Fibroblast of mammary gland (primary cell): Measurements from ENCODE around the gene ERCC1.

Source experiments
- DNase-seq: peaks from one replicate; pipeline ENCODE4 v3.0.0-alpha.2; 2010; ENCODE audit warnings: low read depth
- H3K4me3 ChIP-seq: 2 replicates; pipeline ENCODE4 v1.5.1; 2011; ENCODE audit warnings: low read depth, mild to moderate bottlenecking, low read length, moderate library complexity; ENCODE audit not compliant: control insufficient read depth
- CTCF ChIP-seq: conservative IDR thresholded peaks from 2 replicates; pipeline ENCODE4 v1.5.1; 2011; ENCODE audit warnings: low read depth, low read length, inconsistent platforms; ENCODE audit not compliant: control insufficient read depth, insufficient read depth

ERCC1 gene

GRCh38 chr19:45455707-45456499, 32.2 kb upstream of the ERCC1 start:
- peak; percentile 98 for DNase-seq
- TF ChIP-seq CTCF, result no peak
- no peak overlapping the region for H3K4me3 ChIP-seq

DNA sequence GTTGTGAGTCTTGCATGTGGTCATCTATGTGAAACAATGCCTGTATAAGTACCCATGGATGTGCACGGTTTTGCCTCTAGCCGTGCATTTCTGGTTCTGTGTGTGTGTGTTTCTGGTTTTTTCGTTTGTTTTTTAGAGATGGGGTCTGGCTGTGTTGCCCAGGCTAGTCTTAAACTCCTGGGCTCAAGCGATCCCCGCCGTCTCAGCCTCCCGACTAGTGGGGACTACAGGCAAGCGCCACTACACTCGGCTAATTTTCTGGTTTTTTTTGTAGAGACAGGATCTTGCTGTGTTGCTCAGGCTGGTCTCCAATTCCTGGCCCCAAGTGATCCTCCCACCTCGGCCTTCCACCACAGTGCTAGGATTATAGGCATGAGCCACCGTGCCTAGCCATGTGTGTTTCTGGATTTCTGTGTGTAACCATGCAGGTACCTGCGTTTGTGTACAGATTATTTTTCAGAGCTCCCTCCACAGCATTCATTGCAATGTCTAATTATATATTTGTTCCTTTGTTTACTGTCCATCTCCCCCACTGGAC, 28.2 kb upstream of the ERCC1 start:
- TF ChIP-seq CTCF, result no peak
- DNase-seq, result no peak
- H3K4me3 ChIP-seq, result no peak overlapping the region

GRCh38 chr19:45451131-45451849, 27.6 kb upstream of the ERCC1 start:
- H3K4me3 ChIP-seq, result peak overlapping the region; percentile 70
- no peak for TF ChIP-seq CTCF
- DNase-seq, result peak; percentile 75

- DNase-seq, result no peak
- TF ChIP-seq CTCF, result no peak
- peak overlapping the region; percentile 56 for H3K4me3 ChIP-seq
These were observed 26.3 kb upstream of the ERCC1 start for GRCh38 chr19:45450012-45450333.

GRCh38 chr19:45448887-45449299, 25.2 kb upstream of the ERCC1 start:
- no peak overlapping the region for H3K4me3 ChIP-seq
- TF ChIP-seq CTCF, result no peak
- DNase-seq, result no peak

DNA sequence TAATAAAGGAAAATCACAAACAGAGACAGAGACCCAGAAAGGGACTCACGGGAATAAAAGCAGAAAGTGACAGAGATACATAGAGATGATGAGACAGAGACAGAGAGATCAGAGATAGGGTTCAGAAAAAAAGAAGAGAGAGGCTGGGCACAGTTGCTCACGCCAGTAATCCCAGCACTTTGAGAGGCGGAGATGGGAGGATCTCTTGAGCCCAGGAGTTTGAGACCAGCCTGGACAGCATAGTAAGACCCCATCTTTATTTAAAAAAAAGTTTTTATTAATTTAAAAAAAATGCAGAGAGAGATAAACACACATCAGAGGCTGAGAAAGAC, 24.7 kb upstream of the ERCC1 start:
- no peak for DNase-seq
- H3K4me3 ChIP-seq, result no peak overlapping the region
- no peak for TF ChIP-seq CTCF

GRCh38 chr19:45446944-45447343, 23.2 kb upstream of the ERCC1 start:
- no peak for DNase-seq
- TF ChIP-seq CTCF, result no peak
- H3K4me3 ChIP-seq, result no peak overlapping the region
